DOHH2 (cell line): ENCODE data around the gene LSAMP.

Experiments used
- H3F3A ChIP-seq: fragments of 200-600 bp; sonication (generic), shearing (Covaris generic); 2 replicates; pipeline ENCODE4 v1.6.0; 2016; ENCODE audit warnings: antibody characterized with exemption, mild to moderate bottlenecking; ENCODE audit not compliant: control insufficient read depth, insufficient read depth
- H3K27ac ChIP-seq: fragments of 200-600 bp; sonication (generic); 2 replicates; pipeline ENCODE4 v1.5.1; 2014; ENCODE audit warnings: low read depth, mild to moderate bottlenecking, low read length, moderate library complexity
- H3K27me3 ChIP-seq: fragments of 200-600 bp; sonication (generic); 2 replicates; pipeline ENCODE4 v1.6.1; 2014; ENCODE audit warnings: mild to moderate bottlenecking, low read length, mixed read lengths; ENCODE audit not compliant: control insufficient read depth
- H3K36me3 ChIP-seq: fragments of 200-600 bp; sonication (generic); 2 replicates; pipeline ENCODE4 v1.6.1; 2014; ENCODE audit warnings: mild to moderate bottlenecking, low read length, moderate library complexity, mixed read lengths; ENCODE audit not compliant: control insufficient read depth
- H3K4me1 ChIP-seq: fragments of 200-600 bp; sonication (generic); 2 replicates; pipeline ENCODE4 v1.6.1; 2014; ENCODE audit warnings: mild to moderate bottlenecking, low read length, mixed read lengths; ENCODE audit not compliant: control insufficient read depth
- H3K4me2 ChIP-seq: fragments of 200-600 bp; sonication (generic); 2 replicates; pipeline ENCODE4 v1.6.0; 2014; ENCODE audit warnings: mild to moderate bottlenecking, low read length, moderate library complexity
- H3K4me3 ChIP-seq: fragments of 200-600 bp; sonication (generic); 2 replicates; pipeline ENCODE4 v1.5.1; 2014; ENCODE audit warnings: mild to moderate bottlenecking, low read length, mixed read lengths
- H3K79me2 ChIP-seq: fragments of 200-600 bp; sonication (generic); 2 replicates; pipeline ENCODE4 v1.6.1; 2014; ENCODE audit warnings: mild to moderate bottlenecking, low read length, mixed read lengths; ENCODE audit not compliant: control insufficient read depth
- H3K9me2 ChIP-seq: fragments of 200-600 bp; sonication (generic); replicated peaks from 2 replicates; pipeline ENCODE4 v1.6.1; 2014; ENCODE audit warnings: mild to moderate bottlenecking, low read length, mixed read lengths; ENCODE audit not compliant: control insufficient read depth
- H3K9me3 ChIP-seq: fragments of 200-600 bp; sonication (generic); 2 replicates; pipeline ENCODE4 v1.6.1; 2014; ENCODE audit warnings: antibody characterized with exemption, low read length, mixed read lengths; ENCODE audit not compliant: control insufficient read depth, insufficient read depth
- H4K20me1 ChIP-seq: fragments of 200-600 bp; sonication (generic); 2 replicates; pipeline ENCODE4 v1.6.0; 2014; ENCODE audit warnings: low read depth, mild to moderate bottlenecking, antibody characterized with exemption, low read length, moderate library complexity; ENCODE audit not compliant: control insufficient read depth, insufficient read depth
- EZH2phosphoT487 ChIP-seq: fragments of 200-600 bp; sonication (generic); IDR thresholded peaks from 2 replicates; pipeline ENCODE4 v1.6.1; 2017; ENCODE audit warnings: borderline replicate concordance, mild to moderate bottlenecking, antibody characterized with exemption, low read length, moderate library complexity, mixed read lengths
- TF ChIP-seq, protein P1 (sequence below): fragments of 200-600 bp; sonication (generic); IDR thresholded peaks from one replicate; pipeline ENCODE4 v1.5.1; 2014; ENCODE audit warnings: antibody characterized with exemption, mild to moderate bottlenecking, low read depth, low read length; ENCODE audit not compliant: poor library complexity, severe bottlenecking

Gene LSAMP

GRCh38 chr3:116097226-116097625 lies 348.1 kb downstream of the LSAMP start:
- no peak for TF ChIP-seq EZH2phosphoT487
- TF ChIP-seq, protein P1, sequence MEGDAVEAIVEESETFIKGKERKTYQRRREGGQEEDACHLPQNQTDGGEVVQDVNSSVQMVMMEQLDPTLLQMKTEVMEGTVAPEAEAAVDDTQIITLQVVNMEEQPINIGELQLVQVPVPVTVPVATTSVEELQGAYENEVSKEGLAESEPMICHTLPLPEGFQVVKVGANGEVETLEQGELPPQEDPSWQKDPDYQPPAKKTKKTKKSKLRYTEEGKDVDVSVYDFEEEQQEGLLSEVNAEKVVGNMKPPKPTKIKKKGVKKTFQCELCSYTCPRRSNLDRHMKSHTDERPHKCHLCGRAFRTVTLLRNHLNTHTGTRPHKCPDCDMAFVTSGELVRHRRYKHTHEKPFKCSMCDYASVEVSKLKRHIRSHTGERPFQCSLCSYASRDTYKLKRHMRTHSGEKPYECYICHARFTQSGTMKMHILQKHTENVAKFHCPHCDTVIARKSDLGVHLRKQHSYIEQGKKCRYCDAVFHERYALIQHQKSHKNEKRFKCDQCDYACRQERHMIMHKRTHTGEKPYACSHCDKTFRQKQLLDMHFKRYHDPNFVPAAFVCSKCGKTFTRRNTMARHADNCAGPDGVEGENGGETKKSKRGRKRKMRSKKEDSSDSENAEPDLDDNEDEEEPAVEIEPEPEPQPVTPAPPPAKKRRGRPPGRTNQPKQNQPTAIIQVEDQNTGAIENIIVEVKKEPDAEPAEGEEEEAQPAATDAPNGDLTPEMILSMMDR, result no peak
- Histone ChIP-seq H3K4me1 (no peaks in the 10 kb centered on the region), H3K27me3 (no peaks in the 10 kb centered on the region)

GRCh38 chr3:116096631-116097030 lies 348.7 kb downstream of the LSAMP start:
- no peaks in the 10 kb centered on the region for H3F3A ChIP-seq
- TF ChIP-seq, protein P1, result no peak
- TF ChIP-seq EZH2phosphoT487, result no peak
- H3K4me1 ChIP-seq, result no peaks in the 10 kb centered on the region
- H3K79me2 ChIP-seq, result no peaks in the 10 kb centered on the region
- no peaks in the 10 kb centered on the region for H3K9me2 ChIP-seq
- no peak overlapping the region for H3K4me2 ChIP-seq
- no peaks in the 10 kb centered on the region for H3K27me3 ChIP-seq
- H4K20me1 ChIP-seq, result no peaks in the 10 kb centered on the region
- H3K4me3 ChIP-seq, result no peak overlapping the region
- no peak overlapping the region for H3K27ac ChIP-seq
- H3K36me3 ChIP-seq, result no peaks in the 10 kb centered on the region
- H3K9me3 ChIP-seq, result no peaks in the 10 kb centered on the region

More at GRCh38 chr3:116097226-116097625, 348.1 kb downstream of the LSAMP start:
- H3F3A ChIP-seq, result no peaks in the 10 kb centered on the region
- H3K36me3 ChIP-seq, result no peaks in the 10 kb centered on the region
- no peaks in the 10 kb centered on the region for H3K79me2 ChIP-seq
- H3K9me2 ChIP-seq, result no peaks in the 10 kb centered on the region
- no peaks in the 10 kb centered on the region for H3K9me3 ChIP-seq
- no peak overlapping the region for H3K4me2 ChIP-seq
- no peaks in the 10 kb centered on the region for H4K20me1 ChIP-seq
- H3K4me3 ChIP-seq, result no peak overlapping the region
- no peak overlapping the region for H3K27ac ChIP-seq

DNA sequence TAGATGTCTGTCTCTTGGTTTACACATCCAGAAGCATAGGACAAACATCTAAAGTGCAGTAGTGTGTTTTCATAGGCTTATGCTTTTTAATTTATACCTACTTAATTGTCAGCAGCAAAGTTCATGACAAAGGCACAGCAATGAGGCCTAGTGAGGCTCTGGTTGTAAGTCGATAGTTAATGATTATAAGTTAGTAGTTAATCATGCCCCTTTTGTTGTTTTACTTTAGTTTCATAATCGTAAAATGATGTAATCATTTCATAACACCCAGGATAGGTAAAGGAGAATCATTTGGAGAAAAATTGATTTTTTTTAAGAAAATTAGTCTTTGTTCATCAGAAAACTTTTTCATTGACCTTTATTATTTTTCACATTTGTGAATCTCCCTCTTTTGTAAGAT lies 351.9 kb downstream of the LSAMP start:
- no peaks in the 10 kb centered on the region for H3K27me3 ChIP-seq
- no peaks in the 10 kb centered on the region for H3K9me3 ChIP-seq
- H3K79me2 ChIP-seq, result no peaks in the 10 kb centered on the region
- no peak overlapping the region for H3K27ac ChIP-seq
- TF ChIP-seq, protein P1, result no peak
- no peak for TF ChIP-seq EZH2phosphoT487
- H3K4me3 ChIP-seq, result no peak overlapping the region
- H3K36me3 ChIP-seq, result no peaks in the 10 kb centered on the region
- H4K20me1 ChIP-seq, result no peaks in the 10 kb centered on the region
- H3F3A ChIP-seq, result no peaks in the 10 kb centered on the region
- no peaks in the 10 kb centered on the region for H3K9me2 ChIP-seq
- no peak overlapping the region for H3K4me2 ChIP-seq
- H3K4me1 ChIP-seq, result no peaks in the 10 kb centered on the region

- Histone ChIP-seq H3K36me3 (no peaks in the 10 kb centered on the region), H3K27ac (no peak overlapping the region), H3K4me3 (no peak overlapping the region), H4K20me1 (no peaks in the 10 kb centered on the region), H3K79me2 (no peaks in the 10 kb centered on the region), H3K4me2 (no peak overlapping the region), H3K27me3 (no peaks in the 10 kb centered on the region), H3K9me2 (no peaks in the 10 kb centered on the region), H3K9me3 (no peaks in the 10 kb centered on the region), H3K4me1 (no peaks in the 10 kb centered on the region), H3F3A (no peaks in the 10 kb centered on the region)
- TF ChIP-seq EZH2phosphoT487, result no peak
- TF ChIP-seq, protein P1, result no peak
These were observed 357.9 kb downstream of the LSAMP start for GRCh38 chr3:116087426-116087825.
